Lung (tissue), 12 donors: ENCODE results near the gene PPM1H. TPM values are rescaled to one million over a fixed set of nuclear protein-coding genes. Genes with fewer than 3 reads are reported as not detected.

Source experiments
- ATAC-seq: fragments of 200-7000 bp; cut with Tn5 transposase; one replicate; pipeline ENCODE4 v1.9.1; 2020; ENCODE audit warnings: moderate number of reproducible peaks; ENCODE audit not compliant: insufficient read depth, low FRiP score
- DNase-seq, 3 donors: peaks; one replicate each; pipeline ENCODE4 v3.0.0-alpha.2; 2013 to 2017
- H3K27ac ChIP-seq, 2 donors: one replicate each; pipeline ENCODE4 v1.5.1; 2013; ENCODE audit warnings: mild to moderate bottlenecking in 2 of 2, moderate library complexity in 2 of 2, control low read depth in 1 of 2, inconsistent platforms in 1 of 2, low read depth in 1 of 2, low read length in 1 of 2
- H3K27me3 ChIP-seq, 3 donors: one replicate each; pipeline ENCODE4 v1.5.1; 2013; ENCODE audit warnings: low read length in 2 of 3; ENCODE audit not compliant: control insufficient read depth in 3 of 3, insufficient read depth in 3 of 3
- H3K36me3 ChIP-seq, 4 donors: one replicate each; pipeline ENCODE4 v1.5.1; 2013; ENCODE audit warnings: low read length in 4 of 4, mild to moderate bottlenecking in 1 of 4, moderate library complexity in 1 of 4; ENCODE audit not compliant: control insufficient read depth in 4 of 4, insufficient read depth in 4 of 4
- H3K4me1 ChIP-seq, 5 donors: one replicate each; pipeline ENCODE4 v1.5.1; 2013; ENCODE audit warnings: low read length in 5 of 5, mild to moderate bottlenecking in 2 of 5, moderate library complexity in 1 of 5; ENCODE audit not compliant: control insufficient read depth in 5 of 5, insufficient read depth in 5 of 5
- H3K4me3 ChIP-seq: one replicate; pipeline ENCODE4 v1.5.1; 2013; ENCODE audit warnings: mild to moderate bottlenecking, control low read depth, moderate library complexity
- H3K9ac ChIP-seq, 2 donors: one replicate each; pipeline ENCODE4 v1.5.1; 2013; ENCODE audit warnings: low read length in 2 of 2, control low read depth in 1 of 2; ENCODE audit not compliant: insufficient read depth in 1 of 2
- H3K9me3 ChIP-seq, 4 donors: one replicate each; pipeline ENCODE4 v1.5.1; 2013; ENCODE audit warnings: low read length in 3 of 4, mild to moderate bottlenecking in 1 of 4, moderate library complexity in 1 of 4; ENCODE audit not compliant: control insufficient read depth in 4 of 4, insufficient read depth in 3 of 4
- WGBS, 2 donors: extraction: QIAGEN DNeasy Blood & Tissue Kit; methylation state at CpG; one replicate each; pipeline ENCODE4 v1.1.7; 2013; 5-methylcytosine and 5-hydroxymethylcytosine counted together
- polyA plus RNA-seq, 2 donors: library from polyadenylated mRNA; stranded (reverse); fragments of 200-250 nt; gene quantifications; one replicate each; pipeline ENCODE4 v1.2.1, GENCODE V29; 2013
- total RNA-seq, 2 donors: library from RNA; depleted of rRNA in 1 of 2; stranded (reverse); fragments of >200 nt in 1 of 2; gene quantifications; one replicate each; pipeline ENCODE4 v1.2.1, GENCODE V29; 2014 to 2021
- TF ChIP-seq, protein P1 (sequence below): IDR thresholded peaks from 2 replicates; pipeline ENCODE4 v1.5.1; 2012; ENCODE audit warnings: mild to moderate bottlenecking; ENCODE audit errors: control extremely low read depth, extremely low read depth
- donor health status: control.
- donor health status: control.
- donor health status: Bipolar disorder and iron deficiency.
- donor health status: healthy.
- donor health status: DM: yes; HTN: yes; CAD: no.

The PPM1H gene
- total and polyA plus RNA-seq, 4 donors: 2.0 to 11.2 (median 5.7) TPM

DNA sequence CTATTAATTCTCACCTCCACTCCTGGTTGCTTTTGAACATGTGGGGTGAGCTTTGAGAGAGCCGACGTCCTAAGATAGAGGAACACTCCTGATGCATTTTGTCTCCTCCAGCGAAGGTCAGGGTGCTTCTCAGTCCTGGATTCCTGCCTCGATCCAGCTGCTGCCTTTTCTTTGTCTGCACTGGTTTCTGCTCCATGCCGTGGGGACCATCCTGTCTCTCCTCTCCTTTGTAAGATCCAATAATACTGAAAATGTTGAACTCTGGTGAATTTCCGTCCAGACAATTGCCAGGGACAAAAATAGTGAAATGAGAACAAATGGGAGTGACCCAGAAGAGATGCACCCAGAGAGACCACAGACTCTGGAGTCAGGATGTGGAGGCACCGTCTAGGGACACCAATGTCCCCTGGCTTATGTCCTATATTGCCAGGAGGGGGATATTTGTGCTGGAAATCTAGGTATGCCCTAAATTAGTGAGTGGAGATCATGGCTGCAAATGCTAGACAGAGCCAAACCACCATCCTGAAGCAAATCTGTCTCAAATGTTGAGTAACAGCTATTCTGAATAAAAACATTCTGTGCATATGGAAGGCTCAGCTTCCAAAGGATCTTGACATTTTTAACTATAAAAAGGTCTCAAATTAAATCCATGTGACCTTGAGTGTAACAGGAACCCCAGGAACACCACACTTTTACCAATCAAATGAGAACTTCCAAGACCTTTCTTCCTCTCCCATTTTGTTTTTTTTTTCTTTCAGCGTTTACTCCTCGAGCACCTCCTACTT lies 170.9 kb downstream of the PPM1H start:
- H3K27ac ChIP-seq: no peak overlapping the region
- H3K36me3 ChIP-seq: no peaks in the 10 kb centered on the region
- no peak overlapping the region for H3K4me3 ChIP-seq
- ATAC-seq (no peak), DNase-seq (no peak)
- no peaks in the 10 kb centered on the region for H3K9me3 ChIP-seq
- WGBS, 2 donors: 79 to 81% methylated on average over 9 of the region's 9 CpGs
- H3K27me3 ChIP-seq: peaks cover 0 to 14% (median 6%) of the 10 kb centered on the region in 3 donors
- no peak overlapping the region for H3K9ac ChIP-seq
- TF ChIP-seq, protein P1, sequence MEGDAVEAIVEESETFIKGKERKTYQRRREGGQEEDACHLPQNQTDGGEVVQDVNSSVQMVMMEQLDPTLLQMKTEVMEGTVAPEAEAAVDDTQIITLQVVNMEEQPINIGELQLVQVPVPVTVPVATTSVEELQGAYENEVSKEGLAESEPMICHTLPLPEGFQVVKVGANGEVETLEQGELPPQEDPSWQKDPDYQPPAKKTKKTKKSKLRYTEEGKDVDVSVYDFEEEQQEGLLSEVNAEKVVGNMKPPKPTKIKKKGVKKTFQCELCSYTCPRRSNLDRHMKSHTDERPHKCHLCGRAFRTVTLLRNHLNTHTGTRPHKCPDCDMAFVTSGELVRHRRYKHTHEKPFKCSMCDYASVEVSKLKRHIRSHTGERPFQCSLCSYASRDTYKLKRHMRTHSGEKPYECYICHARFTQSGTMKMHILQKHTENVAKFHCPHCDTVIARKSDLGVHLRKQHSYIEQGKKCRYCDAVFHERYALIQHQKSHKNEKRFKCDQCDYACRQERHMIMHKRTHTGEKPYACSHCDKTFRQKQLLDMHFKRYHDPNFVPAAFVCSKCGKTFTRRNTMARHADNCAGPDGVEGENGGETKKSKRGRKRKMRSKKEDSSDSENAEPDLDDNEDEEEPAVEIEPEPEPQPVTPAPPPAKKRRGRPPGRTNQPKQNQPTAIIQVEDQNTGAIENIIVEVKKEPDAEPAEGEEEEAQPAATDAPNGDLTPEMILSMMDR: no peak
- H3K4me1 ChIP-seq: peaks cover 0 to 10% (median 0%) of the 10 kb centered on the region in 5 donors

DNA sequence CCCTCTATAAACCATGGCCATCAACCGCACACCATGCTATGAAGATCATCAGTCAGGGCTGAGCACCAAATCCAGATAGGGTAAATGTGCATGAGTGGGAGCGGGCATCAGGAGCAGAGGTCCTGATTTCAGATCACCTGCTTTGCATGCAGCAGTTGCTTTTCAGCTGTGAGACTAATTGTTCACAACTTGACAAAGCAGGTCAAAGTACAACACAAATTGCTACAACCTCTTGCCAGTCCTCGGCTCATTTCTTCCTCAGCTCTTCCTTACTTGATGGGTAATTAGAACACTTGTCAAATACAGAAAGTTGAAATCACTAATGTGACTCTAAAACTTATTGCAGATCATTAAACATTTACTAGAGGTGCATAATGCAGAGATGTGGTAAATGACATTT lies 171.6 kb downstream of the PPM1H start:
- DNase-seq (no peak), ATAC-seq (no peak)
- H3K36me3 ChIP-seq: no peaks in the 10 kb centered on the region
- H3K9ac ChIP-seq: no peak overlapping the region
- H3K9me3 ChIP-seq: no peaks in the 10 kb centered on the region
- WGBS, 2 donors: 95 to 98% methylated on average over 3 of the region's 3 CpGs
- no peak overlapping the region for H3K4me3 ChIP-seq
- peaks cover 0 to 10% (median 0%) of the 10 kb centered on the region in 5 donors for H3K4me1 ChIP-seq
- peaks cover 0 to 12% (median 6%) of the 10 kb centered on the region in 3 donors for H3K27me3 ChIP-seq
- no peak overlapping the region for H3K27ac ChIP-seq
- TF ChIP-seq, protein P1: no peak

DNA sequence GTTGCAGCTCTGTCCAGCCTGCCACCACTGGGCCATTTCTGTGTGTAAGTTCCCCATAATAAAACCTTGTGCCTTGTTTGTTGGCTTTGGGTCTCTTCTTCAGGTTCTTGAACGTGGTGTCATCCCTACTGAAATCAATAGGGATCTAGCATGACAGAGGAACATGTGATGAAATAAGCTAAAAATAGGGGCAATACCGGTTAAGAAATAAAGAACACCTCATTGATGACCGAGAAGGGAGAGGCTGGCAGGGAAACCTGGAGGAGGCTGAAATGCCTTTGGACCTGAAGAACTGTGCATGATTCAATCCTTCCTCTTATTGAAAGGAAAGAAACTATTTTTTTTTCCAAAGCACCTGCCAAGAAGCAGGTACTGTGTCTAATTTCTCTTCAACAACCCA lies 172.3 kb downstream of the PPM1H start:
- H3K27ac ChIP-seq: no peak overlapping the region
- no peaks in the 10 kb centered on the region for H3K36me3 ChIP-seq
- H3K4me3 ChIP-seq: no peak overlapping the region
- DNase-seq: no peak
- ATAC-seq: no peak
- no peak overlapping the region for H3K9ac ChIP-seq
- peaks cover 0 to 12% (median 1%) of the 10 kb centered on the region in 3 donors for H3K27me3 ChIP-seq
- no peaks in the 10 kb centered on the region for H3K9me3 ChIP-seq
- 87 to 89% methylated on average over 3 of the region's 3 CpGs for WGBS, 2 donors
- H3K4me1 ChIP-seq: peaks cover 0 to 10% (median 0%) of the 10 kb centered on the region in 5 donors
- TF ChIP-seq, protein P1: no peak

DNA sequence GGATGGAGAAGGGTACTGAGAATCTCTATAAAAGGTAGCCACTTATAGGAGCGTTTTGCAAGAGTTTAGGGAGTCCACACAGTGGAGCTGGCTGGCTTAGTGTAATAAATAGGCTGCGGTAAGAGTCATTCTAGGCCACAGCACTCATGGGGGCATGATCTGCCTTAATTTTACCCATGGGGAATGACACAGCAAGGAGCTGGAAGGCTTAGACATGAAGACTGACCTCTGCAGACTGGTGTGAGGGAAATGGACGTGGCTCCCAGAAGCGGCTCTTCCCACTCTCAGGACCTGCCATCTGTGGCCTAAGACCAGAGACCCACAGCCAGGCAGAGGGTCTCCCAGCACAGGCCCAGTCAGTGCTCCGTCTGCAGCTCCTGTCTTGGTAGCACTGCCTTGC lies 173.3 kb downstream of the PPM1H start:
- 87 to 93% methylated on average over 5 of the region's 5 CpGs for WGBS, 2 donors
- peaks cover 0 to 9% (median 0%) of the 10 kb centered on the region in 3 donors for H3K27me3 ChIP-seq
- TF ChIP-seq, protein P1: no peak
- H3K36me3 ChIP-seq: no peaks in the 10 kb centered on the region
- no peak for ATAC-seq
- no peaks in the 10 kb centered on the region for H3K9me3 ChIP-seq
- no peak overlapping the region for H3K4me3 ChIP-seq
- DNase-seq: no peak
- H3K27ac ChIP-seq: no peak overlapping the region
- H3K9ac ChIP-seq: no peak overlapping the region
- H3K4me1 ChIP-seq: peaks cover 0 to 10% (median 0%) of the 10 kb centered on the region in 5 donors
